Body of pancreas (tissue), 4 donors: Measurements from ENCODE around the gene IQSEC1. TPM values are rescaled to one million over a fixed set of nuclear protein-coding genes. Genes with fewer than 3 reads are reported as not detected.

Source experiments
- ATAC-seq: fragments of 150-250 bp; one replicate; pipeline ENCODE4 v1.9.1; 2016
- DNase-seq, 4 donors: peaks; one replicate each; pipeline ENCODE4 v3.0.0-alpha.2; 2019
- H3K27ac ChIP-seq, 4 donors: fragments of 200-600 bp; sonication (generic); 1 replicate in 3 of 4; 2 replicates in 1 of 4; pipeline versions ENCODE4 v1.5.1 to v1.6.1; 2016 to 2019; ENCODE audit warnings: mild to moderate bottlenecking in 1 of 4, mixed read lengths in 1 of 4, moderate library complexity in 1 of 4
- H3K27me3 ChIP-seq, 2 donors: fragments of 200-600 bp; sonication (generic); one replicate each; pipeline ENCODE4 v1.6.0; 2016; ENCODE audit warnings: mild to moderate bottlenecking in 1 of 2
- H3K36me3 ChIP-seq, 2 donors: fragments of 200-600 bp; sonication (generic); replicated peaks in 1 of 2; 2 replicates each; pipeline ENCODE4 v1.5.1; 2016; ENCODE audit warnings: low read depth in 2 of 2; ENCODE audit not compliant: insufficient read depth in 1 of 2
- H3K4me1 ChIP-seq: fragments of 200-600 bp; sonication (generic); one replicate; pipeline ENCODE4 v1.6.0; 2016
- H3K4me3 ChIP-seq, 2 donors: fragments of 200-600 bp; sonication (generic); 1 replicate in 1 of 2; 2 replicates in 1 of 2; pipeline ENCODE4 v1.5.1; 2016 to 2019
- H3K9me3 ChIP-seq, 3 donors: fragments of 200-600 bp; sonication (generic); 1 replicate in 2 of 3; 2 replicates in 1 of 3; pipeline ENCODE4 v1.5.1; 2016
- POLR2A ChIP-seq, 3 donors: fragments of 450-650 bp; IDR thresholded peaks; one replicate each; pipeline ENCODE4 v1.6.1; 2016; ENCODE audit warnings: antibody characterized with exemption in 3 of 3, mild to moderate bottlenecking in 2 of 3
- WGBS, 2 donors: methylation state at CpG; one replicate each; pipeline ENCODE4 v1.1.5; 2017; 5-methylcytosine and 5-hydroxymethylcytosine counted together
- intact Hi-C: fragments of 100-400 bp; cut with DNase I; formaldehyde crosslinking; loops from one replicate; pipeline ENCODE4 v1.15.1; 2023
- total RNA-seq, 2 donors: library from RNA; depleted of rRNA; stranded (reverse); fragments of >200 nt; gene quantifications; one replicate each; pipeline ENCODE4 v1.1.0, GENCODE V29; 2016
- TF ChIP-seq, protein P1 (sequence below), 7 experiments: fragments of 450-650 bp in 4 of 7; fragments of 200-600 bp in 3 of 7; sonication (generic) in 3 of 7; IDR thresholded peaks; one replicate each; pipeline ENCODE4 v1.5.1; 2016 to 2019; ENCODE audit warnings: antibody characterized with exemption in 7 of 7

Gene IQSEC1
- total RNA-seq, 2 donors from 2014 or later, result 29.6 to 42.2 TPM

DNA sequence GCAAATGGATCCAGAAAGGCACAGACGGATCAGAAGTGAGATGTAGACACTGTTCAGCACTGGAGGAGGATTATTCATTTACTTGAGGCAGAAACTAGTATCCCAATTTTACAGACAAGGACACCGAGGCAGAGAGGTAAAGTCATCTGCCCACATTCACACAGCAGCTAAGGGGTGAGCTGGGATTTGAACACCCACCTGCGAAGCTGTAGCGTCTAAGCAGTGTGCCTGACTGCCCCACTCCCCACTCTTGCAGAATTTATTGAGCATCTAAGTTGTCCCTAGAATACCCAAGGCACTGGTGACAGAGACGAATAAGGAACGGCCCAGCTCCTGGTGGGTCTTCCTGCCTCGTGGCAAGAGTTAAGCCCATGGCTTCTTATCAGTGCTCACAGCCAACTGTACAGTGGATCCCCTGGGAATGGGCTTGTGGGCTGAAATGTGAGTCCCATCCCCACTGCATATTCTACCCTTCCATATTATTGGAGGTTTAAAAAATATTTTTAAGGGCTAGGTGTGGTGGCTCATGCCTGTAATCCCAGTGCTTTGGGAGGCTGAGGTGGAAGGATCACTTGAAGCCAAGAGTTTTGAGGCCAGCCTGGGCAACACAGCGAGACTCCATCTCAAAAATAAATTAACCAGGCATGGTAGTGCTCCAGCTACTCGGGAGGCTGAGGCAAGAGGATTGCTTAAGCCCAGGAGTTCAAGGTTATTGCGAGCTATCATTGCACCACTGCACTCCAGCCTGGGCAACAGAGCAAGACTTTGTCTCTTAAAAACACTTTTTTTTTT, 77.6 kb downstream of the IQSEC1 start:
- Histone ChIP-seq H3K9me3 (no peaks in the 10 kb centered on the region), H3K4me3 (no peak overlapping the region), H3K27me3 (no peaks in the 10 kb centered on the region), H3K36me3 (no peaks in the 10 kb centered on the region), H3K4me1 (peaks cover 39% of the 10 kb centered on the region), H3K27ac (peak overlapping the region; percentile 71 to 87 (median 84))
- no peak for TF ChIP-seq POLR2A (IDR thresholded peaks at IDR 0.05)
- TF ChIP-seq, protein P1, sequence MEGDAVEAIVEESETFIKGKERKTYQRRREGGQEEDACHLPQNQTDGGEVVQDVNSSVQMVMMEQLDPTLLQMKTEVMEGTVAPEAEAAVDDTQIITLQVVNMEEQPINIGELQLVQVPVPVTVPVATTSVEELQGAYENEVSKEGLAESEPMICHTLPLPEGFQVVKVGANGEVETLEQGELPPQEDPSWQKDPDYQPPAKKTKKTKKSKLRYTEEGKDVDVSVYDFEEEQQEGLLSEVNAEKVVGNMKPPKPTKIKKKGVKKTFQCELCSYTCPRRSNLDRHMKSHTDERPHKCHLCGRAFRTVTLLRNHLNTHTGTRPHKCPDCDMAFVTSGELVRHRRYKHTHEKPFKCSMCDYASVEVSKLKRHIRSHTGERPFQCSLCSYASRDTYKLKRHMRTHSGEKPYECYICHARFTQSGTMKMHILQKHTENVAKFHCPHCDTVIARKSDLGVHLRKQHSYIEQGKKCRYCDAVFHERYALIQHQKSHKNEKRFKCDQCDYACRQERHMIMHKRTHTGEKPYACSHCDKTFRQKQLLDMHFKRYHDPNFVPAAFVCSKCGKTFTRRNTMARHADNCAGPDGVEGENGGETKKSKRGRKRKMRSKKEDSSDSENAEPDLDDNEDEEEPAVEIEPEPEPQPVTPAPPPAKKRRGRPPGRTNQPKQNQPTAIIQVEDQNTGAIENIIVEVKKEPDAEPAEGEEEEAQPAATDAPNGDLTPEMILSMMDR (IDR thresholded peaks at IDR 0.05), result no peak
- WGBS, 2 donors, result 63 to 74% methylated on average over 9 to 10 of the region's 10 CpGs
- ATAC-seq, result no peak
- DNase-seq, result no peak
- intact Hi-C loops, result no loop called here

DNA sequence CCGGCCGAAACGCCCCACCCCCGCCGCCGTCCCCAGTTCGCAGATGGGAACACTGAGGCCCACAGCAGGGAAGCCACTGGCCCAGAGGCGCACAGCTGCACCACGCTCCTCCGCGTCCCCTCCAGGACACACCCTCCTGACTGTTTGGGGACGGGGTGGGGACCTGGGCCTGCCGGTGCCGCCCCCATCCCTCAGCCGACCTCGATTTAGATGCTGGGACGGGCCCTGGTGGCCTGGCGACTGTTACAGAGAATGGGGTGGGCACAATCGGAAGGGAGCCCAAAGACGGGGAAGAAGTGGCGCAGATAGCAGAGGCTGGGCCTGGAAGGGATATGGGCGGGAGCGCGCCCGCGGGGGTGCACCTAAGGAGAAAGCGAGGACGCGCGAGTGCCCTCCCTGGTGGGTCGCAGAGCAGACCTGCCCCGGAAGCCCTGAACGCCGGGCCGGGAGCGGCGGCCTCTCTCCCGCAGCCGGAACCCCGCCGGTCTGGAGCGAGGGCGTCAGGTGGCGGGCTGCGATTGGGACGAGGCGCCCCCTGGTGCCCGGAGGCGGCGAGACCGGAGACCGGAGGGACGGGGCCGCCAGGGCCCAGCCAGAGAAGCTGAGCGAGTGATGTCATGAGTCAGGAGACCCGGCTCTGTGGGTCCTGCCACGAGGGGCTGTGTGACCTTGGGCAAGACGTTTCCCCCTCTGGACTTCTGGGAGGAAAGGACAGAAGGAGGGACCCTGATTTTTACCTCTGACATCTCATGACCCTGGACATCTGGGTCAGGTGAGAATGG, 78.4 kb downstream of the IQSEC1 start:
- peak; percentile 77 for ATAC-seq
- H3K4me3 ChIP-seq, result peak overlapping the region; percentile 51 to 75
- H3K4me1 ChIP-seq, result peaks cover 39% of the 10 kb centered on the region
- peak; percentile 87 to 93 (median 89) for TF ChIP-seq POLR2A (IDR thresholded peaks at IDR 0.05)
- TF ChIP-seq, protein P1 (IDR thresholded peaks at IDR 0.05), result peak; percentile 91 to 98 (median 94)
- H3K36me3 ChIP-seq, result no peaks in the 10 kb centered on the region
- WGBS, 2 donors, result 0% methylated on average over 8 to 52 of the region's 58 CpGs
- no peaks in the 10 kb centered on the region for H3K27me3 ChIP-seq
- peak; percentile 90 to 92 (median 90) for DNase-seq
- H3K27ac ChIP-seq, result peak overlapping the region; percentile 71 to 87 (median 84)
- H3K9me3 ChIP-seq, result no peaks in the 10 kb centered on the region
- intact Hi-C loops, result no loop called here

DNA sequence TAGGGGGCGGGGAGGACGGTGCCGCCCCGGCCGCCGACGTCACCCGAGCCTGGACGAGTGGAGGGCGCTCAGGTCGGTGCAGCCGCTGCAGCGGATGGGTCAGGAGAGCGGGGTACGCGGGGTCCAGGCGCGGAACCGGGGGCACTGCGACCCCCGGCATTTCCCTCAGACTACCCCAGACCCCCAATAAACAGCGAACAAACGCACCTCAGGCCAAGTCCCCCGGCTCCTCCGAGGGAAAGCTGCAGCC, 78.9 kb downstream of the IQSEC1 start:
- 1% methylated on average over 23 of the region's 25 CpGs; no CpG with 5 or more reads in 1 of the 2 donors for WGBS, 2 donors
- Histone ChIP-seq H3K27ac (peak overlapping the region; percentile 71 to 87 (median 84)), H3K4me1 (peaks cover 39% of the 10 kb centered on the region), H3K36me3 (no peaks in the 10 kb centered on the region), H3K9me3 (no peaks in the 10 kb centered on the region), H3K27me3 (no peaks in the 10 kb centered on the region), H3K4me3 (peak overlapping the region; percentile 51 to 75)
- ATAC-seq (peak; percentile 45), DNase-seq (peak; percentile 51 to 71 (median 57))
- TF ChIP-seq, protein P1 (IDR thresholded peaks at IDR 0.05), result no peak
- no peak for TF ChIP-seq POLR2A (IDR thresholded peaks at IDR 0.05)
- intact Hi-C loops, result no loop called here

DNA sequence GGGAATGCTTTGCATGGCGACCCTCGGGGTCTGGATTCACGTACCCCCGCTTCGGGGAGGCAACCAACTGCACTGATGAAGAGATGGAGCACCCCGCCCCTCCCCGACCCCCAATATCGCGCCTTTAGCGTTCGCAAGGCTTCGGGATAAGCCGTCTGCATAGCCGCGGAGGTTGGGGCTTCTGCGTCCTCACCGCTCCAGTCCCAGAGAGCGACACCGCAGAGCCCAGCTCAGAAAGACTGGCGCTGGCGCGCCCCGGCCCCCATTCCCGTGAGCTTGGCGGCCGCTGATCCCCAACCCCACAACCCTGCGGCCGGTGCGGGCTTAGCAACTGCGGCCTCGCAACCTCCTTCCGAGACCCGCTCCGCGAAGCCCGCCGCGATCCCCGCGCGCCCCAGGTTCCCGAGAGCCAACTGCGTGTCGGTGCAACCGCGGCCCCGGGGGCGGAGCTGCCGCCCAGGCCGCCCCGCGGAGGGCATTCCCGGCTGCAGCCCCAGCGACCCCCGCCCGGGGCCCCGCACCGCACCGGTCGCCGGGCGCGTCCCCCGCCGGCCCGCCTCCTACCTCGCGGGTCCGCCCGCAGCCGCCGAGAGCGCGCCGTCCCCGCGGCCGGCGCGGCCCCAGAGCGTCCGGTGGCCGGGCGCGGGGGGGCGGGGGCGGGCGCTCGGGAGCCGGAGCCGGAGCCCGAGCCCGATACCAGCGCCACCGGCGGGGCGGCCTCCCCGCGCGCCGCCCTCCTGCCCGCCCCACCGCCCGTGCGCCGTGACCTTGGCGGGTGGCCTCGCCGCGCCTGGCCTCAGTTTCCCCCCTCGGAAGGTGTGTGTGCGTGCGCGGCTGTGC, 79.5 kb downstream of the IQSEC1 start:
- Histone ChIP-seq H3K9me3 (no peaks in the 10 kb centered on the region), H3K4me1 (peaks cover 39% of the 10 kb centered on the region), H3K4me3 (peak overlapping the region; percentile 51 to 75), H3K27ac (peak overlapping the region; percentile 71 to 90 (median 87)), H3K27me3 (no peaks in the 10 kb centered on the region), H3K36me3 (no peaks in the 10 kb centered on the region)
- peak in 3 of 4 donors; percentile 46 to 53 (median 47) for DNase-seq
- no peak for TF ChIP-seq POLR2A (IDR thresholded peaks at IDR 0.05)
- TF ChIP-seq, protein P1 (IDR thresholded peaks at IDR 0.05), result no peak
- peak; percentile 45 for ATAC-seq
- intact Hi-C loops, result no loop called here
- 1 to 2% methylated on average over 23 to 54 of the region's 114 CpGs for WGBS, 2 donors
